ENCODE results near the gene DPH1. TPM values are rescaled to one million over a fixed set of nuclear protein-coding genes. Genes with fewer than 3 reads are reported as not detected.
A peak's percentile ranks its signal among the peaks of the same experiment; 100 is the strongest.

The DPH1 gene
- total and polyA plus RNA-seq, 2 of the 4 experiments (the other 2 are of a cell fraction), result 24.4 to 49.9 TPM

GRCh38 chr17:2042390-2042847 lies 12.5 kb downstream of the DPH1 start:
- H2AK5ac ChIP-seq (ENCODE audit: low read depth, low read length), result peak overlapping the region; percentile 99
- H4K8ac ChIP-seq (ENCODE audit: low read depth in 2 of 2, low read length in 2 of 2), result peak overlapping the region; percentile 90 to 99
- H2BK20ac ChIP-seq (ENCODE audit: low read depth, low read length), result no peak overlapping the region
- H3K36me3 ChIP-seq (ENCODE audit: control insufficient read depth, insufficient read depth, low read length), result peaks cover 31% of the 10 kb centered on the region
- H3K4me2 ChIP-seq (ENCODE audit: low read depth, low read length), result peak overlapping the region; percentile 94
- peak overlapping the region; percentile 78 for H2BK120ac ChIP-seq (ENCODE audit: low read depth, low read length)
- peaks cover 22% of the 10 kb centered on the region for H3K9me1 ChIP-seq (ENCODE audit: insufficient read depth, low read length)
- no TSS peak for BruUV-seq (replicated peaks)
- in situ Hi-C loops (cut with MboI; ENCODE audit: low sequenced_read_pairs), result loop anchor here (25.0 kb wide), 1 partner anchor 330 kb away; the partner anchor contains the start of genes TLCD2 and WDR81
- POLR2A ChIA-PET (ENCODE audit: unreplicated experiment), result no interaction called here
- H4K5ac ChIP-seq (ENCODE audit: low read depth, low read length), result peak overlapping the region; percentile 96
- H4K20me1 ChIP-seq (ENCODE audit: insufficient read depth, low read length), result peaks cover 11% of the 10 kb centered on the region; the same call in 1 of the 2 replicates
- peak overlapping the region; percentile 99 for H3K23ac ChIP-seq (ENCODE audit: low read depth, low read length)
- 11% methylated on average over 6 of the region's 17 CpGs; no CpG with 5 or more reads in 1 of the 2 experiments for WGBS, 2 experiments (ENCODE audit: extremely low coverage in 2 of 2, insufficient read length in 1 of 2)
- peak overlapping the region; percentile 95 for H4K91ac ChIP-seq (ENCODE audit: insufficient read depth, low read depth, low read length)
- H2AK9ac ChIP-seq (replicated peaks; ENCODE audit: low read depth, low read length, poor library complexity), result peak overlapping the region; percentile 97
- H2BK5ac ChIP-seq (ENCODE audit: low read depth, low read length, poor library complexity, severe bottlenecking), result peak overlapping the region; percentile 86
- peak overlapping the region; percentile 99 for H3K4ac ChIP-seq (ENCODE audit: low read depth, low read length)
- H2BK15ac ChIP-seq (ENCODE audit: low read depth, low read length), result peak overlapping the region; percentile 2; the same call in 1 of the 3 replicates
- H3K27me3 ChIP-seq (ENCODE audit: control insufficient read depth, insufficient read depth, low read length), result no peaks in the 10 kb centered on the region
- peak overlapping the region; percentile 94 for H3K27ac ChIP-seq (ENCODE audit: insufficient read depth, low read length)
- no peaks in the 10 kb centered on the region for H3K9me3 ChIP-seq (ENCODE audit: control insufficient read depth, insufficient read depth, low read length)
- peak overlapping the region; percentile 95 for H3K9ac ChIP-seq (ENCODE audit: low read depth, low read length)
- ATAC-seq (ENCODE audit: low read depth) (peak; percentile 12), DNase-seq (no peak)
- CTCF ChIA-PET, result no interaction called here
- H3K56ac ChIP-seq (ENCODE audit: extremely low read depth, insufficient read depth, low read length), result peak overlapping the region; percentile 92
- peak overlapping the region; percentile 100 for H3K14ac ChIP-seq (replicated peaks; ENCODE audit: low read depth, low read length)
- peak overlapping the region; percentile 80 for H3K18ac ChIP-seq (ENCODE audit: low read depth, low read length)
- intact Hi-C loops (cut with micrococcal nuclease), result loop anchor here (5.0 kb wide), 1 partner anchor 325 kb away; no protein-coding TSS in a partner anchor
- H2AFZ ChIP-seq (replicated peaks; ENCODE audit: low read length, poor library complexity), result peak overlapping the region; percentile 96
- peaks cover 22% of the 10 kb centered on the region for H3K4me1 ChIP-seq (ENCODE audit: control insufficient read depth, insufficient read depth, low read length)
- TF ChIP-seq RCOR1 (IDR thresholded peaks at IDR 0.05; ENCODE audit: insufficient replicate concordance, low read length) (no peak), CTCF (conservative IDR thresholded peaks at IDR 0.05; ENCODE audit: low read depth, low read length) (0 out of 2 replicates have a peak, but pooled peaks have one; percentile 15)
- dilution Hi-C loops (cut with HindIII; ENCODE audit: low sequenced_read_pairs, unreplicated experiment), result no loop called here
- H3K79me1 ChIP-seq (ENCODE audit: low read depth in 1 of 2, low read length in 2 of 2), result peaks cover 22 to 40% of the 10 kb centered on the region in 2 experiments
- peak overlapping the region; percentile 74 for H3K4me3 ChIP-seq (ENCODE audit: insufficient read depth, low read depth, low read length)
